ENCODE data around the gene TSGA10IP.

DNA sequence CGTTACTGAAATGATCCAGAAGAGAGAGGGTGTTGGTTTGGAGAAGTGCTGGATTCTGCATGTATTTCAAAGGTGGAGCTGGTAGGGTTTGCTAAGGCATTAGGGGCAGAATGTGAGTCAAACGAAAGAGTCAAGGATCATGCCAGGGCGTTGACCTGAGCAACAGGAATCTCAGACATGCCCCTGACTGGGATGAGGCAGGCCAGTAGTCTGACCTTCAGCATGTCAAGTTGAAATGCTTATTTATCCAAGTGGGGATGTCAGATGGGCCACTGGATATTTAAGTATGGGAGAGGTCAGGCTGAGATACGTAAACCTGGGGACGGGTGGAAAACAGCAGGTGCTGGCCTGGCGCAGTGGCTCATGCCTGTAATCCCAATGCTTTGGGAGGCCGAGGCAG, 2.7 kb upstream of the TSGA10IP start:
- TF ChIP-seq, protein P1, sequence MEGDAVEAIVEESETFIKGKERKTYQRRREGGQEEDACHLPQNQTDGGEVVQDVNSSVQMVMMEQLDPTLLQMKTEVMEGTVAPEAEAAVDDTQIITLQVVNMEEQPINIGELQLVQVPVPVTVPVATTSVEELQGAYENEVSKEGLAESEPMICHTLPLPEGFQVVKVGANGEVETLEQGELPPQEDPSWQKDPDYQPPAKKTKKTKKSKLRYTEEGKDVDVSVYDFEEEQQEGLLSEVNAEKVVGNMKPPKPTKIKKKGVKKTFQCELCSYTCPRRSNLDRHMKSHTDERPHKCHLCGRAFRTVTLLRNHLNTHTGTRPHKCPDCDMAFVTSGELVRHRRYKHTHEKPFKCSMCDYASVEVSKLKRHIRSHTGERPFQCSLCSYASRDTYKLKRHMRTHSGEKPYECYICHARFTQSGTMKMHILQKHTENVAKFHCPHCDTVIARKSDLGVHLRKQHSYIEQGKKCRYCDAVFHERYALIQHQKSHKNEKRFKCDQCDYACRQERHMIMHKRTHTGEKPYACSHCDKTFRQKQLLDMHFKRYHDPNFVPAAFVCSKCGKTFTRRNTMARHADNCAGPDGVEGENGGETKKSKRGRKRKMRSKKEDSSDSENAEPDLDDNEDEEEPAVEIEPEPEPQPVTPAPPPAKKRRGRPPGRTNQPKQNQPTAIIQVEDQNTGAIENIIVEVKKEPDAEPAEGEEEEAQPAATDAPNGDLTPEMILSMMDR (IDR thresholded peaks at IDR 0.05), result no peak
- no peak for TF ChIP-seq POLR2A (IDR thresholded peaks at IDR 0.05)
- no peak for TF ChIP-seq EP300 (IDR thresholded peaks at IDR 0.05)
- TF ChIP-seq POLR2AphosphoS5 (IDR thresholded peaks at IDR 0.05), result no peak

Data from upper lobe of left lung (tissue), 4 donors.